H1 (cell line): ENCODE results near the gene SLC25A3. TPM values are rescaled to one million over a fixed set of nuclear protein-coding genes. Genes with fewer than 3 reads are reported as not detected.

Experiments used
- CTCF ChIA-PET: fragments of 300-600 bp; sonication (Branson Sonifier 250); formaldehyde crosslinking; loops from one replicate; lab custom pipeline; 2021; ENCODE audit not compliant: partially characterized antibody; lab: Charles Lee
- POLR2A ChIA-PET: fragments of 300-600 bp; sonication (Branson Sonifier 250); formaldehyde crosslinking; loops from one replicate; lab custom pipeline; 2021; ENCODE audit warnings: inconsistent platforms; ENCODE audit not compliant: partially characterized antibody; lab: Charles Lee
- DNase-seq, 2 experiments: peaks; one replicate each; pipeline versions ENCODE4 v3.0.0 to v3.0.0-alpha.2; 2010 to 2022; ENCODE audit warnings: low spot score in 2 of 2, low read depth in 1 of 2, mixed read lengths in 1 of 2
- FAIRE-seq: peaks from 2 replicates; lab custom pipeline; 2011; peaks lifted over from hg19 to GRCh38; lab: Jason Lieb, UNC
- H2AFZ ChIP-seq: 2 replicates; pipeline ENCODE4 v1.8.1; 2012; ENCODE audit warnings: low read length, inconsistent platforms
- H2AK5ac ChIP-seq: 2 replicates; pipeline ENCODE4 v1.6.1; 2013; ENCODE audit warnings: low read depth, low read length
- H2BK120ac ChIP-seq: replicated peaks from 2 replicates; pipeline ENCODE3; 2013; ENCODE audit warnings: low read depth, low read length, inconsistent platforms
- H2BK12ac ChIP-seq: 2 replicates; pipeline ENCODE4 v1.6.1; 2013; ENCODE audit warnings: low read depth, low read length
- H2BK15ac ChIP-seq: 2 replicates; pipeline ENCODE4 v1.6.1; 2013; ENCODE audit warnings: low read length
- H2BK20ac ChIP-seq: 2 replicates; pipeline ENCODE4 v1.6.1; 2013; ENCODE audit warnings: low read length
- H2BK5ac ChIP-seq: 2 replicates; pipeline ENCODE4 v1.6.1; 2013; ENCODE audit warnings: low read depth, low read length
- H3K14ac ChIP-seq: 2 replicates; pipeline ENCODE4 v1.6.1; 2013; ENCODE audit warnings: inconsistent platforms; ENCODE audit not compliant: insufficient read length
- H3K18ac ChIP-seq: 2 replicates; pipeline ENCODE4 v1.6.1; 2013; ENCODE audit warnings: low read length; ENCODE audit errors: extremely low read depth
- H3K23ac ChIP-seq: 2 replicates; pipeline ENCODE4 v1.6.1; 2013; ENCODE audit warnings: inconsistent platforms; ENCODE audit not compliant: insufficient read length
- H3K23me2 ChIP-seq: 2 replicates; pipeline ENCODE4 v1.6.1; 2013; ENCODE audit warnings: low read depth, low read length
- H3K27ac ChIP-seq: 2 replicates; pipeline ENCODE4 v1.6.1; 2011; ENCODE audit warnings: low read depth, low read length, inconsistent platforms
- H3K27me3 ChIP-seq, 4 experiments: replicated peaks in 1 of 4; 1 replicate in 1 of 4; 2 replicates in 3 of 4; pipeline versions ENCODE4 v1.6.1 to v1.8.1; 2011 to 2013; ENCODE audit warnings: low read length in 3 of 4, mild to moderate bottlenecking in 3 of 4, inconsistent platforms in 2 of 4, mixed read lengths in 2 of 4, moderate library complexity in 1 of 4; ENCODE audit not compliant: control insufficient read depth in 3 of 4, insufficient read depth in 3 of 4; ENCODE audit errors: extremely low read depth in 1 of 4
- H3K36me3 ChIP-seq, 4 experiments: 2 replicates each; pipeline versions ENCODE4 v1.6.1 to v1.8.1; 2011 to 2013; ENCODE audit warnings: mild to moderate bottlenecking in 4 of 4, low read length in 3 of 4, moderate library complexity in 2 of 4, control low read depth in 1 of 4, inconsistent platforms in 1 of 4; ENCODE audit not compliant: insufficient read depth in 4 of 4, control insufficient read depth in 2 of 4
- H3K4ac ChIP-seq: replicated peaks from 2 replicates; pipeline ENCODE3; 2013; ENCODE audit warnings: low read length, low read depth, mixed read lengths, inconsistent platforms; ENCODE audit not compliant: insufficient read length
- H3K4me1 ChIP-seq, 4 experiments: replicated peaks in 1 of 4; 1 replicate in 1 of 4; 2 replicates in 3 of 4; pipeline versions ENCODE4 v1.6.1 to v1.8.1; 2011 to 2013; ENCODE audit warnings: low read length in 3 of 4, inconsistent platforms in 2 of 4, mixed read lengths in 1 of 4; ENCODE audit not compliant: insufficient read depth in 4 of 4, control insufficient read depth in 3 of 4
- H3K4me2 ChIP-seq, 2 experiments: 2 replicates each; pipeline versions ENCODE4 v1.6.1 to v1.8.1; 2011 to 2013; ENCODE audit warnings: low read depth in 2 of 2, low read length in 2 of 2, control low read depth in 1 of 2, inconsistent platforms in 1 of 2, mild to moderate bottlenecking in 1 of 2; ENCODE audit not compliant: insufficient read depth in 1 of 2
- H3K4me3 ChIP-seq, 4 experiments: fragments of 200-600, 300-600 bp in 1 of 4; sonication (generic), shearing (Covaris generic), sonication (Bioruptor Twin) in 1 of 4; 2 replicates each; pipeline versions ENCODE4 v1.5.1 to v1.8.1; 2011 to 2016; ENCODE audit warnings: low read length in 4 of 4, low read depth in 3 of 4, control low read depth in 2 of 4, inconsistent platforms in 2 of 4, mild to moderate bottlenecking in 2 of 4, mixed read lengths in 1 of 4, moderate library complexity in 1 of 4; ENCODE audit not compliant: insufficient read depth in 2 of 4; ENCODE audit errors: extremely low read depth in 1 of 4
- H3K56ac ChIP-seq: replicated peaks from 2 replicates; pipeline ENCODE3; 2013; ENCODE audit warnings: low read depth, mild to moderate bottlenecking, mixed read lengths, low read length, inconsistent platforms; ENCODE audit not compliant: insufficient read length
- H3K79me1 ChIP-seq: 2 replicates; pipeline ENCODE4 v1.6.1; 2013; ENCODE audit warnings: low read depth, low read length, control low read depth
- H3K79me2 ChIP-seq, 2 experiments: 2 replicates each; pipeline versions ENCODE4 v1.6.1 to v1.8.1; 2012 to 2013; ENCODE audit warnings: low read length in 2 of 2, mild to moderate bottlenecking in 2 of 2, inconsistent platforms in 1 of 2; ENCODE audit not compliant: insufficient read depth in 2 of 2, control insufficient read depth in 1 of 2
- H3K9ac ChIP-seq, 4 experiments: replicated peaks in 1 of 4; 1 replicate in 1 of 4; 2 replicates in 3 of 4; pipeline versions ENCODE4 v1.6.1 to v1.8.1; 2011 to 2013; ENCODE audit warnings: low read depth in 3 of 4, low read length in 3 of 4, control low read depth in 2 of 4, mild to moderate bottlenecking in 2 of 4, moderate library complexity in 2 of 4, inconsistent platforms in 1 of 4; ENCODE audit errors: extremely low read depth in 1 of 4
- H3K9me3 ChIP-seq, 2 experiments: 2 replicates each; pipeline versions ENCODE4 v1.6.1 to v1.8.1; 2012 to 2013; ENCODE audit warnings: mild to moderate bottlenecking in 2 of 2, moderate library complexity in 2 of 2, control low read depth in 1 of 2, inconsistent platforms in 1 of 2, low read depth in 1 of 2, low read length in 1 of 2, mixed read lengths in 1 of 2; ENCODE audit not compliant: insufficient read depth in 2 of 2
- H4K20me1 ChIP-seq, 2 experiments: replicated peaks in 1 of 2; 2 replicates each; pipeline versions ENCODE3 to v1.8.1; 2011 to 2013; ENCODE audit warnings: inconsistent platforms in 2 of 2, low read length in 2 of 2, mild to moderate bottlenecking in 1 of 2; ENCODE audit not compliant: insufficient read depth in 2 of 2, control insufficient read depth in 1 of 2
- H4K5ac ChIP-seq: 2 replicates; pipeline ENCODE4 v1.6.1; 2013; ENCODE audit warnings: low read length, low read depth, mixed read lengths, inconsistent platforms; ENCODE audit not compliant: insufficient read length
- H4K8ac ChIP-seq: 2 replicates; pipeline ENCODE4 v1.8.0; 2013; ENCODE audit warnings: mild to moderate bottlenecking, moderate library complexity, low read length, inconsistent platforms; ENCODE audit not compliant: insufficient read depth; ENCODE audit errors: extremely low read depth
- H4K91ac ChIP-seq: replicated peaks from 2 replicates; pipeline ENCODE3; 2013; ENCODE audit warnings: low read length, mixed read lengths, inconsistent platforms; ENCODE audit not compliant: insufficient read length
- BACH1 ChIP-seq: IDR thresholded peaks from 2 replicates; pipeline ENCODE4 v1.6.1; 2012; ENCODE audit warnings: low read length, improper control_type of control experiment
- CBX5 ChIP-seq: fragments of 300-800, 300-1000 bp; sonication (generic); IDR thresholded peaks from 2 replicates; pipeline ENCODE4 v1.7.1; 2016; ENCODE audit warnings: antibody characterized with exemption, low read length, low read depth
- E2F6 ChIP-seq: IDR thresholded peaks from 2 replicates; pipeline ENCODE4 v1.6.1; 2012; ENCODE audit warnings: inconsistent platforms
- EZH2 ChIP-seq: fragments of 200-600 bp; sonication (generic); IDR thresholded peaks from 2 replicates; pipeline ENCODE4 v1.7.1; 2012; ENCODE audit warnings: low read depth, mild to moderate bottlenecking, moderate library complexity, low read length, inconsistent platforms; ENCODE audit not compliant: severe bottlenecking
- HDAC2 ChIP-seq, 2 experiments: fragments of 300-600 bp in 1 of 2; sonication (generic) in 1 of 2; IDR thresholded peaks; 2 replicates each; pipeline ENCODE4 v1.6.1; 2011 to 2012; ENCODE audit warnings: low read depth in 2 of 2, low read length in 2 of 2, mild to moderate bottlenecking in 2 of 2, moderate library complexity in 2 of 2, borderline replicate concordance in 1 of 2, inconsistent platforms in 1 of 2
- NRF1 ChIP-seq: IDR thresholded peaks from 2 replicates; pipeline ENCODE4 v1.6.1; 2011; ENCODE audit warnings: mild to moderate bottlenecking, low read depth, low read length, improper control_type of control experiment
- TAF1 ChIP-seq: IDR thresholded peaks from 2 replicates; pipeline ENCODE4 v1.6.1; 2011; ENCODE audit warnings: mild to moderate bottlenecking, low read depth, low read length
- TCF12 ChIP-seq: IDR thresholded peaks from 2 replicates; pipeline ENCODE4 v1.6.1; 2011; ENCODE audit warnings: low read depth, mild to moderate bottlenecking, low read length
- YY1 ChIP-seq: IDR thresholded peaks from 2 replicates; pipeline ENCODE4 v1.6.1; 2011; ENCODE audit warnings: low read depth, mild to moderate bottlenecking, low read length
- whole genome bisulfite sequencing, 2 experiments: shearing (Covaris generic) in 1 of 2; methylation state at CpG; one replicate each; pipeline versions ENCODE4 v1.1.6 to v1.1.7; 2013 to 2015; ENCODE audit warnings: low lambda C conversion rate in 2 of 2, mixed read lengths in 2 of 2, inconsistent platforms in 1 of 2, low coverage in 1 of 2, missing lambda C conversion rate in 1 of 2; ENCODE audit not compliant: insufficient replicate concordance in 2 of 2, insufficient coverage in 1 of 2, insufficient read length in 1 of 2; ENCODE audit errors: extremely low coverage in 1 of 2, missing lambda C conversion rate in 1 of 2; 5-methylcytosine and 5-hydroxymethylcytosine counted together
- polyA plus RNA-seq, 7 experiments: library from polyadenylated mRNA; depleted of rRNA in 3 of 7; stranded (reverse) in 5 of 7; unstranded in 2 of 7; fragments of >200 nt in 5 of 7; fragments of 200-250 nt in 2 of 7; gene quantifications; 1 replicate in 5 of 7; 2 replicates in 1 of 7; 4 replicates in 1 of 7; pipeline versions ENCODE4 v1.2.1 to v1.2.3, GENCODE V29; 2011 to 2013; ENCODE audit warnings: missing spikeins in 2 of 7, mixed read lengths in 2 of 7
- total RNA-seq: library from RNA; stranded (reverse); fragmentation: NEBNext Ultra II Directional; extraction: Animal tissue kit (Norgen Biotek cat#: 25700); gene quantifications from 2 replicates; pipeline ENCODE4 v1.2.1, GENCODE V29; 2021
- TF ChIP-seq, protein P1 (sequence below): IDR thresholded peaks from 2 replicates; pipeline ENCODE4 v1.6.1; 2012; ENCODE audit warnings: low read length, inconsistent platforms

Gene SLC25A3
- total and polyA plus RNA-seq, 2 of the 8 experiments (the other 6 are each of a cell fraction or from before 2014, with no cell fraction given) = 702 to 709 TPM

DNA sequence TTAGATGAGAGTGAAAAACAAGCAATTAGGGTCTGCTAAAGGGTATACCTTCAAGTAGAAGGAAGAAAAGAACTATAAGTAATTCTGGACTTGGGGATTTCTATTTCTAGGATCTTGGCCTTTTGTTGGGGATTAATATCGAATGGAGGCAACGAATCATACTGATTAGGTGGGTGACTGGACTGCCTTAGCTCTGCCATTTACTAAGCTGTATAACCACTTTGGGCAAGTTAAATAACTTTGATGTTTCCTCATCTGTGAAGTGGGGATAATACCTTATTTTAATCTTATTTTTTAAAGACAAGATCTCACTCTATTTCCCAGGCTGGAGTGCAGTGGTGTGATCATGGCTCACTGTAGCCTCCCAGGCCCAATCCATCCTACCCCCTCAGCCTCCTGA lies 44.5 kb downstream of the SLC25A3 start:
- H2BK15ac ChIP-seq = no peak overlapping the region
- TF ChIP-seq TAF1 = no peak
- TF ChIP-seq NRF1 = no peak
- TF ChIP-seq, protein P1, sequence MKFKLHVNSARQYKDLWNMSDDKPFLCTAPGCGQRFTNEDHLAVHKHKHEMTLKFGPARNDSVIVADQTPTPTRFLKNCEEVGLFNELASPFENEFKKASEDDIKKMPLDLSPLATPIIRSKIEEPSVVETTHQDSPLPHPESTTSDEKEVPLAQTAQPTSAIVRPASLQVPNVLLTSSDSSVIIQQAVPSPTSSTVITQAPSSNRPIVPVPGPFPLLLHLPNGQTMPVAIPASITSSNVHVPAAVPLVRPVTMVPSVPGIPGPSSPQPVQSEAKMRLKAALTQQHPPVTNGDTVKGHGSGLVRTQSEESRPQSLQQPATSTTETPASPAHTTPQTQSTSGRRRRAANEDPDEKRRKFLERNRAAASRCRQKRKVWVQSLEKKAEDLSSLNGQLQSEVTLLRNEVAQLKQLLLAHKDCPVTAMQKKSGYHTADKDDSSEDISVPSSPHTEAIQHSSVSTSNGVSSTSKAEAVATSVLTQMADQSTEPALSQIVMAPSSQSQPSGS = no peak
- no peak for TF ChIP-seq HDAC2 (IDR thresholded peaks at IDR 0.05; ENCODE audit: borderline replicate concordance in 1 of 2, low read depth in 2 of 2, low read length in 2 of 2)
- TF ChIP-seq EZH2 = no peak
- TF ChIP-seq CBX5 = no peak
- TF ChIP-seq BACH1 = no peak
- no peak for TF ChIP-seq YY1
- TF ChIP-seq TCF12 = no peak
- no peak for TF ChIP-seq E2F6

More for the DNA sequence above, 44.5 kb downstream of the SLC25A3 start:
- H4K5ac ChIP-seq = no peak overlapping the region
- no peak overlapping the region for H3K4me3 ChIP-seq
- 98% methylated on average over 2 of the region's 2 CpGs; no CpG with 5 or more reads in 1 of the 2 experiments for WGBS, 2 experiments
- no peak overlapping the region for H2BK120ac ChIP-seq
- ChIA-PET POLR2A (interaction anchor here (0.8 kb wide), 1 partner anchor 13 kb away, joined by 3 read pairs; no protein-coding TSS in a partner anchor), CTCF (interaction anchor here (0.9 to 1.2 kb wide), 4 partner anchors 14 to 361 kb away, joined by 3 to 4 read pairs (median 3); no protein-coding TSS in a partner anchor)
- H4K91ac ChIP-seq = no peak overlapping the region
- no peak overlapping the region for H3K27ac ChIP-seq
- H2BK5ac ChIP-seq = no peak overlapping the region
- 0 out of 8 replicates have a peak, but pooled peaks cover 0 to 2% (median 0%) of the 10 kb centered on the region in 4 experiments for H3K36me3 ChIP-seq
- H3K4me2 ChIP-seq = no peak overlapping the region
- H2AFZ ChIP-seq = no peak overlapping the region
- no peaks in the 10 kb centered on the region; the same call in 1 of the 2 replicates for H3K79me1 ChIP-seq
- no peaks in the 10 kb centered on the region for H3K4me1 ChIP-seq
- H3K23me2 ChIP-seq = no peaks in the 10 kb centered on the region
- no peaks in the 10 kb centered on the region for H3K27me3 ChIP-seq
- no peak overlapping the region for H3K9ac ChIP-seq
- H3K18ac ChIP-seq = no peak overlapping the region
- no peak overlapping the region for H2BK12ac ChIP-seq
- H3K23ac ChIP-seq = no peak overlapping the region
- no peak overlapping the region for H2BK20ac ChIP-seq
- H3K79me2 ChIP-seq = peaks cover 0 to 3% of the 10 kb centered on the region in 2 experiments; a peak in 1 of 4 replicates
- H4K20me1 ChIP-seq = peaks cover 2% of the 10 kb centered on the region in 2 experiments
- H3K14ac ChIP-seq = no peak overlapping the region
- H4K8ac ChIP-seq = no peak overlapping the region
- no peak for FAIRE-seq
- H3K56ac ChIP-seq = no peak overlapping the region
- no peak for DNase-seq
- H3K4ac ChIP-seq = no peak overlapping the region
- H3K9me3 ChIP-seq = no peaks in the 10 kb centered on the region
- no peak overlapping the region for H2AK5ac ChIP-seq
